GM12878 (cell line): ENCODE measurements around the gene C22orf42. TPM values are rescaled to one million over a fixed set of nuclear protein-coding genes. Genes with fewer than 3 reads are reported as not detected.

Experiments
- ATAC-seq: fragments of 200-7000 bp; cut with Tn5 transposase; 3 replicates; pipeline ENCODE4 v1.9.1; 2020; ENCODE audit warnings: mild to moderate bottlenecking, moderate library complexity
- BruUV-seq: library from RNA; stranded (reverse); fragments of 400-500 nt; replicated peaks from 2 replicates; lab custom pipeline; 2021; lab: Mats Ljungman, UMichigan
- CTCF ChIA-PET: fragments of 300-600 bp; sonication (Branson Sonifier 250); formaldehyde crosslinking; extraction: SDS; loops from one replicate; lab custom pipeline; 2021; ENCODE audit warnings: inconsistent platforms; lab: Yijun Ruan, JAX
- POLR2A ChIA-PET: fragments of 350-600 bp; formaldehyde crosslinking; extraction: SDS; loops from one replicate; lab custom pipeline; 2021; ENCODE audit warnings: inconsistent platforms; lab: Charles Lee
- RAD21 ChIA-PET: fragments of 300-600 bp; sonication (Branson Sonifier 250); formaldehyde crosslinking; loops from one replicate; lab custom pipeline; 2023; ENCODE audit warnings: antibody characterized with exemption; ENCODE audit not compliant: unreplicated experiment; lab: Charles Lee
- SMC1A ChIA-PET: fragments of 300-600 bp; sonication (Branson Sonifier 250); formaldehyde crosslinking; loops from one replicate; lab custom pipeline; 2023; ENCODE audit not compliant: unreplicated experiment, uncharacterized antibody; lab: Charles Lee
- DNase-seq: peaks from one replicate; pipeline ENCODE4 v3.0.0-alpha.2; 2011; ENCODE audit warnings: low read depth, low spot score
- FAIRE-seq: peaks from 3 replicates; lab custom pipeline; 2011; peaks lifted over from hg19 to GRCh38; lab: Jason Lieb, UNC
- H2AFZ ChIP-seq: 2 replicates; pipeline ENCODE4 v1.6.0; 2011; ENCODE audit warnings: low read depth, low read length, control low read depth; ENCODE audit not compliant: control insufficient read depth
- H3K27ac ChIP-seq: 2 replicates; pipeline ENCODE4 v1.5.1; 2011; ENCODE audit warnings: control low read depth; ENCODE audit not compliant: control insufficient read depth, insufficient read depth
- H3K27me3 ChIP-seq, 2 experiments: replicated peaks in 1 of 2; 2 replicates each; pipeline versions ENCODE4 v1.6.0 to v1.6.1; 2011; ENCODE audit warnings: low read length in 1 of 2; ENCODE audit not compliant: control insufficient read depth in 2 of 2, insufficient read depth in 2 of 2
- H3K36me3 ChIP-seq, 2 experiments: 2 replicates each; pipeline ENCODE4 v1.5.1; 2011; ENCODE audit warnings: low read length in 1 of 2; ENCODE audit not compliant: control insufficient read depth in 2 of 2, insufficient read depth in 2 of 2
- H3K4me1 ChIP-seq: 2 replicates; pipeline ENCODE4 v1.6.1; 2011; ENCODE audit warnings: mild to moderate bottlenecking, low read length, moderate library complexity, mixed read lengths; ENCODE audit not compliant: control insufficient read depth, insufficient read depth
- H3K4me2 ChIP-seq: 2 replicates; pipeline ENCODE4 v1.6.0; 2011; ENCODE audit warnings: control low read depth; ENCODE audit not compliant: control insufficient read depth, insufficient read depth
- H3K4me3 ChIP-seq: fragments of 200-600 bp; sonication (generic); 2 replicates; pipeline ENCODE4 v1.5.1; 2016
- H3K79me2 ChIP-seq: 2 replicates; pipeline ENCODE4 v1.6.0; 2011; ENCODE audit warnings: low read length; ENCODE audit not compliant: control insufficient read depth, insufficient read depth
- H3K9ac ChIP-seq: 2 replicates; pipeline ENCODE4 v1.8.0; 2011; ENCODE audit warnings: low read length, control low read depth, mixed read lengths; ENCODE audit not compliant: control insufficient read depth, insufficient read depth
- H3K9me3 ChIP-seq: replicated peaks from 3 replicates; pipeline ENCODE4 v1.5.1; 2011; ENCODE audit warnings: mild to moderate bottlenecking, low read length; ENCODE audit not compliant: control insufficient read depth, insufficient read depth
- H4K20me1 ChIP-seq: 2 replicates; pipeline ENCODE4 v1.6.0; 2011; ENCODE audit not compliant: control insufficient read depth, insufficient read depth
- BHLHE40 ChIP-seq, 2 experiments: fragments of 450-650 bp in 1 of 2; IDR thresholded peaks; 2 replicates each; pipeline ENCODE4 v1.6.1; 2011 to 2017; ENCODE audit warnings: low read depth in 2 of 2, borderline replicate concordance in 1 of 2, improper control_type of control experiment in 1 of 2, low read length in 1 of 2, mild to moderate bottlenecking in 1 of 2
- JUND ChIP-seq: IDR thresholded peaks from 2 replicates; pipeline ENCODE4 v1.6.1; 2012; ENCODE audit warnings: low read depth, mild to moderate bottlenecking, low read length, improper control_type of control experiment, moderate library complexity
- NR2C2 ChIP-seq: IDR thresholded peaks from 2 replicates; pipeline ENCODE4 v1.6.1; 2011; ENCODE audit warnings: borderline replicate concordance, low read depth; ENCODE audit not compliant: control insufficient read depth, insufficient read length
- POLR2AphosphoS2 ChIP-seq: IDR thresholded peaks from 2 replicates; pipeline ENCODE4 v1.6.1; 2011; ENCODE audit warnings: low read depth, mild to moderate bottlenecking, low read length, improper control_type of control experiment, moderate library complexity
- ZNF622 ChIP-seq: fragments of 450-650 bp; IDR thresholded peaks from 2 replicates; pipeline ENCODE4 v1.6.1; 2017; ENCODE audit warnings: mild to moderate bottlenecking, inconsistent platforms
- WGBS: methylation state at CpG from one replicate; pipeline ENCODE4 v1.1.6; 2016; ENCODE audit warnings: low lambda C conversion rate; ENCODE audit not compliant: insufficient replicate concordance, insufficient coverage; ENCODE audit errors: missing lambda C conversion rate; 5-methylcytosine and 5-hydroxymethylcytosine counted together
- in situ Hi-C: fragments of 300-500 bp; cut with MboI; formaldehyde crosslinking; loops from 9 replicates; pipeline ENCODE4 v1.14.3; 2018; ENCODE audit warnings: mixed read lengths
- intact Hi-C: fragments of 100-400 bp; cut with micrococcal nuclease; formaldehyde crosslinking; loops from one replicate; pipeline ENCODE4 v1.14.2; 2022; ENCODE audit not compliant: unreplicated experiment
- polyA plus RNA-seq, 11 experiments: library from polyadenylated mRNA; depleted of rRNA in 4 of 11; unstranded in 6 of 11; stranded (reverse) in 5 of 11; fragments of >200 nt; fragmentation: Nextera tagmentation in 4 of 11; fragmentation: Illumina TruSeq in 1 of 11; extraction: Ambion mirVana in 4 of 11; extraction: Trizol in 1 of 11; gene quantifications; 1 replicate in 1 of 11; 2 replicates in 10 of 11; pipeline versions ENCODE4 v1.2.1 to v1.2.3, GENCODE V29; 2011 to 2016; ENCODE audit warnings: inconsistent platforms in 2 of 11, missing spikeins in 2 of 11, low read depth in 1 of 11
- total RNA-seq, 4 experiments: library from RNA; depleted of rRNA in 3 of 4; stranded (reverse); fragments of >200 nt in 3 of 4; fragmentation: Illumina TruSeq in 1 of 4; extraction: Trizol in 1 of 4; gene quantifications; 2 replicates each; pipeline versions ENCODE4 v1.2.1 to v1.2.3, GENCODE V29; 2013 to 2021
- TF ChIP-seq, protein P1 (sequence below): IDR thresholded peaks from 2 replicates; pipeline ENCODE4 v1.6.1; 2011; ENCODE audit warnings: mild to moderate bottlenecking, low read depth, low read length, moderate library complexity; ENCODE audit not compliant: insufficient replicate concordance
- TF ChIP-seq, protein P2 (sequence below): fragments of 450-650 bp; IDR thresholded peaks from 2 replicates; pipeline ENCODE4 v1.6.1; 2017; ENCODE audit warnings: mild to moderate bottlenecking

Gene C22orf42
- total and polyA plus RNA-seq, 10 of the 15 experiments (the other 5 are each of a cell fraction or from before 2014, with no cell fraction given) = not detected

DNA sequence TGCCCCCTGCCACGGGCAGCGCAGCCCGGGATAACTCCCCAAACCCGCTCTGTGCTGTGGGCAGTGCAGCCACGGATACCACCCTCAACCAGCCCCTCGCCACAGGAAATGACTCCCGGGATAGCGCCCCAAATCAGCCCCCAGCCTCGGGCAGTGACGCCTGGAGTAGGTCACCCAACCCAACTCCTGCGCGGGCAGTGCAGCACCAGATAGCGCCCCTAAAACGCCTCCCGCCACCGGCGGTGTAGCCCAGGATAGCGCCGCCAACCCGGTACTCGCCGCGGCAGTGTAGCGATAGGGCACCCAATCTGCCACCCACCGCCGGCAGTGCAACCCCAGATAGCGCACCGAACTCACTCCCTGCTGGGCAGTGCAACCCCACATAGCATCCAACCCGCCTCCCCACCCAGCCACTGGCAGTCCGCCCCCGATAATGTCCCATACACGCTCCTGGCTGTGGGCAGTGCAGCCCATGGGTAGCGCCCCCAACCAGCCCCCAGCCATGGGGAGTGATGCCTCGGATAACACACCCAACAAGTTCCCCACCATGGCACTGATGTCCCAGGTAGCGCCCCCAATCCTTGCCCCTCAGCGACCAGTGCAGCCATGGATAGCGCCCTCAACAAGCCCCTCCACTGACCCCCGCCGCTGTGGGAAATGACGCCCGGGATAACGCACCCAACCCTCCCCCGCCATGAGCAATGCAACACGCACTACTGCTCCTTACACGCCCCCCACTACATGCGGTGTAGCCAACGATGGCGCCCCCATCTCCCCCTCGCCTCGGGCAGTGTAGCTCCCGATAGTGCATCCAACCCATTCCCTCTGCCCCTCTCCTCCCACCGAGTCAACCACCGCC, 44.3 kb upstream of the C22orf42 start:
- Histone ChIP-seq H3K9ac (no peak overlapping the region), H3K27ac (no peak overlapping the region), H3K27me3 (peaks cover 0 to 4% of the 10 kb centered on the region in 2 experiments; a peak in 2 of 4 replicates), H3K36me3 (no peaks in the 10 kb centered on the region), H4K20me1 (no peaks in the 10 kb centered on the region), H3K79me2 (no peaks in the 10 kb centered on the region), H3K9me3 (no peaks in the 10 kb centered on the region), H3K4me1 (no peaks in the 10 kb centered on the region), H3K4me2 (no peak overlapping the region), H2AFZ (no peak overlapping the region), H3K4me3 (no peak overlapping the region)
- no peak for TF ChIP-seq NR2C2
- no peak for TF ChIP-seq POLR2AphosphoS2
- TF ChIP-seq, protein P1, sequence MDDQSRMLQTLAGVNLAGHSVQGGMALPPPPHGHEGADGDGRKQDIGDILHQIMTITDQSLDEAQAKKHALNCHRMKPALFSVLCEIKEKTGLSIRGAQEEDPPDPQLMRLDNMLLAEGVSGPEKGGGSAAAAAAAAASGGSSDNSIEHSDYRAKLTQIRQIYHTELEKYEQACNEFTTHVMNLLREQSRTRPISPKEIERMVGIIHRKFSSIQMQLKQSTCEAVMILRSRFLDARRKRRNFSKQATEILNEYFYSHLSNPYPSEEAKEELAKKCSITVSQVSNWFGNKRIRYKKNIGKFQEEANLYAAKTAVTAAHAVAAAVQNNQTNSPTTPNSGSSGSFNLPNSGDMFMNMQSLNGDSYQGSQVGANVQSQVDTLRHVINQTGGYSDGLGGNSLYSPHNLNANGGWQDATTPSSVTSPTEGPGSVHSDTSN = no peak
- TF ChIP-seq JUND = no peak
- TF ChIP-seq, protein P2, sequence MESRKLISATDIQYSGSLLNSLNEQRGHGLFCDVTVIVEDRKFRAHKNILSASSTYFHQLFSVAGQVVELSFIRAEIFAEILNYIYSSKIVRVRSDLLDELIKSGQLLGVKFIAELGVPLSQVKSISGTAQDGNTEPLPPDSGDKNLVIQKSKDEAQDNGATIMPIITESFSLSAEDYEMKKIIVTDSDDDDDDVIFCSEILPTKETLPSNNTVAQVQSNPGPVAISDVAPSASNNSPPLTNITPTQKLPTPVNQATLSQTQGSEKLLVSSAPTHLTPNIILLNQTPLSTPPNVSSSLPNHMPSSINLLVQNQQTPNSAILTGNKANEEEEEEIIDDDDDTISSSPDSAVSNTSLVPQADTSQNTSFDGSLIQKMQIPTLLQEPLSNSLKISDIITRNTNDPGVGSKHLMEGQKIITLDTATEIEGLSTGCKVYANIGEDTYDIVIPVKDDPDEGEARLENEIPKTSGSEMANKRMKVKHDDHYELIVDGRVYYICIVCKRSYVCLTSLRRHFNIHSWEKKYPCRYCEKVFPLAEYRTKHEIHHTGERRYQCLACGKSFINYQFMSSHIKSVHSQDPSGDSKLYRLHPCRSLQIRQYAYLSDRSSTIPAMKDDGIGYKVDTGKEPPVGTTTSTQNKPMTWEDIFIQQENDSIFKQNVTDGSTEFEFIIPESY = no peak
- no peak for TF ChIP-seq BHLHE40 (IDR thresholded peaks at IDR 0.05; ENCODE audit: borderline replicate concordance in 1 of 2, low read depth in 2 of 2, low read length in 1 of 2)
- no peak for TF ChIP-seq ZNF622
- ChIA-PET CTCF (no interaction called here), POLR2A (no interaction called here), RAD21 (no interaction called here), SMC1A (no interaction called here)
- WGBS = 43% methylated on average over 37 of the region's 53 CpGs
- in situ Hi-C loops = no loop called here
- intact Hi-C loops = loop anchor here (5.0 to 10.0 kb wide), 2 partner anchors 99 to 269 kb away; partner anchors contain the start of gene FBXO7
- FAIRE-seq (no peak), DNase-seq (no peak), ATAC-seq (no peak)
- BruUV-seq = no TSS peak
